AG09319 (cell line): Measurements from ENCODE around the gene GPRC5B.

Experiments
- DNase-seq: peaks from one replicate; pipeline ENCODE4 v3.0.0-alpha.2; 2010; ENCODE audit warnings: low read depth; ENCODE audit errors: extremely low read depth
- TF ChIP-seq, protein P1 (sequence below): IDR thresholded peaks from 2 replicates; pipeline ENCODE4 v1.5.1; 2011; ENCODE audit warnings: low read depth, mild to moderate bottlenecking, inconsistent platforms, low read length, moderate library complexity

Gene GPRC5B

DNA sequence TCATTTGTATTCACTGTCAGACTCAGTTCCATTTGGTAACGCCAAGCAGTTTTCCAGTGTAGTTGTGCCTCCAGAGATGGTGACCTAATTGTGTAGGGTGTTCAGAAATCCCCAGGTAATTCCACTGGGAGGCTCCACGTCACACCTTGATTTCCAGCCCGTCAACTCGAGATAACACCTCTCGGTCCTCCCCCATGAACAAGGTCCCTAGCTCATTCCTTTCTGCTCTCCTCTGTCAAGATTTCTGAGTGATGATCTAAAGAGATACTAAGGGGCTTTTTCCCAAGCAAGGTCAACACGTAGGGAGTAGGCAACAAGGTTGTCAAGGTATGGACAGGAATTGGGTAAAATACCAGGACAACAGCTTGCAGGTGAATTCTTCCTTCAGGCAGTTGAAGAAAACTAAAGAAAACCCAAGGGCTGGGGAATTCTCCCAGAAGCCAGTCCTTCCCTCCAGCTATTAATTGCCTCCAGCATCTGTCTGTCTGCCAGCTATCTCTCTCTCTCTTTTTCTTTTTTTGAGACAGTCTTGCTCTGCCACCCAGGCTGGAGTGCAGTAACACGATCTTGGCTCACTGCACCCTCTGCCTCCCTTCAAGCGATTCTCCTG lies 31.4 kb downstream of the GPRC5B start:
- TF ChIP-seq, protein P1, sequence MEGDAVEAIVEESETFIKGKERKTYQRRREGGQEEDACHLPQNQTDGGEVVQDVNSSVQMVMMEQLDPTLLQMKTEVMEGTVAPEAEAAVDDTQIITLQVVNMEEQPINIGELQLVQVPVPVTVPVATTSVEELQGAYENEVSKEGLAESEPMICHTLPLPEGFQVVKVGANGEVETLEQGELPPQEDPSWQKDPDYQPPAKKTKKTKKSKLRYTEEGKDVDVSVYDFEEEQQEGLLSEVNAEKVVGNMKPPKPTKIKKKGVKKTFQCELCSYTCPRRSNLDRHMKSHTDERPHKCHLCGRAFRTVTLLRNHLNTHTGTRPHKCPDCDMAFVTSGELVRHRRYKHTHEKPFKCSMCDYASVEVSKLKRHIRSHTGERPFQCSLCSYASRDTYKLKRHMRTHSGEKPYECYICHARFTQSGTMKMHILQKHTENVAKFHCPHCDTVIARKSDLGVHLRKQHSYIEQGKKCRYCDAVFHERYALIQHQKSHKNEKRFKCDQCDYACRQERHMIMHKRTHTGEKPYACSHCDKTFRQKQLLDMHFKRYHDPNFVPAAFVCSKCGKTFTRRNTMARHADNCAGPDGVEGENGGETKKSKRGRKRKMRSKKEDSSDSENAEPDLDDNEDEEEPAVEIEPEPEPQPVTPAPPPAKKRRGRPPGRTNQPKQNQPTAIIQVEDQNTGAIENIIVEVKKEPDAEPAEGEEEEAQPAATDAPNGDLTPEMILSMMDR, result no peak
- DNase-seq, result no peak

DNA sequence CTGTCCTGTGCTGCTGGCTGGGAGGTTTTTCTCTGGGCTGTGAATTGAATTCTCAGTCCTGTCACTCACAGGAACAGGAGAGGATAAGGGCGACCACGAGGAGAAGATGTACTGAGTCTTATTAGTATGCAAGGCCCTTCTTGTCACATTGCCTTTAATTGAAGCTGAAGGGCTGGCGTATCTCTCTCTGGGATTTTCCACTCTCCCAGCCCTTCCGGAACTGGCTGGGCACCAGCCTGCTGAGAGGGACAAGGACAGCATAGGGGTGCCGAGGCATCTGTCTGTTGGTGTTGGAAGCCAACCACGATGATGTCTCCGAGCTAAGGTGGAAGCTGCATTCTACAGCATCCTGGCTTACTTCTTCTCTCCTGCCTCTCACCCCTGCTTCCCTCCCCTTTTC lies 33.2 kb downstream of the GPRC5B start:
- TF ChIP-seq, protein P1, result no peak
- DNase-seq, result no peak

DNA sequence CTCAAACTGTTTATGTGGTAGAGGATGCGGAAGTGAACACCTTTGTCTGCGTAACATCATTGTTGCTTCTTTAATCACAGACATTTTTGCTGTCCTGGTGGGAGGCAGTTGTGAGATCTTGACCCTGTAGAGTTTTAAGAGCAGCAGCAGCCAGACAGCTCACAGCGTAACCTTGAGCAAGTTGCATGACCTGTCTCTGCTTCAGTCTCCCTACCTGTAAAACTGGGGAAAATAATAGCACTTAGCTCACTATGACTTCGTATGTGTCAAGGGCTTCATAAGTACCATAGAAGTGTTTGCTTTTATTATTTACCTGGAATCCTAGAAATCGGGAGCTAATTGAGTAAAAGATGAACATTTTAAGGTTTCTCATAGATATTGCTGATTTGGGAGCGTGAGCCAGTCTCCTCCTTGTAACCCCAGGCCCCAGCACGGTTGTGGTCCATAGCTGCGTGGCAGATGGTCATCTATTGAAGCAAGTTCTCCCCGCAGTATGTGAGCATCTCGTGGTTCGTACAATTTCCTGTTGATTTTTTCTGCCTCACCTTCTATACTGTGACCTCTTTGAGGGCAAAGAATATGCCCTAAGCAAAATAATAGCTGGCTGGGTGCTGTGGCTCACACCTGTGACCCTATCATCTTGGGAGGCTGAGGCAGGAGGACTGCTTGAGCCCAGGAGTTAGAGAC lies 34.4 kb downstream of the GPRC5B start:
- no peak for DNase-seq
- TF ChIP-seq, protein P1, result no peak

DNA sequence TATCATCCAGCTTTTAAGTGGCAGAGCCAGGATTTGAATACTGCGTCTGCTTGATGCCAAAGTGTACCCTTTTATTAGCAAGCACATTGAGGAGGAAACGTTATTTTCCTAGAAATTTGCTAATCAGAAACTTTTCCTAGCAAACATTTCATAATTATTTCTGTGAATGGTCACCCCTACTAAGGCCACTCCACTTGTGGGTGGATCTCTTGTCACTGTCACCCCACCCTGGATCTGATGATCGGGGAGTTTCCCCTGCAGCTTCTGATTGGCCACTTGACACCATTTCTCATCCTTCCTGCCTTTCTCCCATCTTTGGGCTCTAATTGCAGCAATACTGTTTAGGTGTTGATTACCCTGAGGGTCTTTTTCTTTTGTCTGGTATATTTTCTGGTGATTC lies 35.9 kb downstream of the GPRC5B start:
- TF ChIP-seq, protein P1, result no peak
- no peak for DNase-seq

- DNase-seq, result no peak
- TF ChIP-seq, protein P1, result no peak
These were observed 38.2 kb downstream of the GPRC5B start for GRCh38 chr16:19846436-19846835.

- DNase-seq, result peak; percentile 44
- TF ChIP-seq, protein P1, result no peak
These were observed 39.6 kb downstream of the GPRC5B start for GRCh38 chr16:19844945-19845641.

GRCh38 chr16:19843371-19843770 lies 41.3 kb downstream of the GPRC5B start:
- TF ChIP-seq, protein P1, result no peak
- DNase-seq, result no peak
